Germinal center (tissue), 1 donor: Measurements from ENCODE around the gene KLHL40.

Experiments
- DNase-seq: peaks from one replicate; pipeline ENCODE4 v3.0.0; 2012; ENCODE audit warnings: mixed read lengths, low spot score

The KLHL40 gene

GRCh38 chr3:42723219-42723618 lies 37.9 kb downstream of the KLHL40 start:
- DNase-seq: no peak

GRCh38 chr3:42725454-42725853 lies 40.1 kb downstream of the KLHL40 start:
- DNase-seq: no peak

GRCh38 chr3:42728056-42728455 lies 42.7 kb downstream of the KLHL40 start:
- DNase-seq: no peak

- no peak for DNase-seq
Measured at GRCh38 chr3:42728668-42729364, 43.5 kb downstream of the KLHL40 start.

- no peak for DNase-seq
Measured at GRCh38 chr3:42729404-42730145, 44.2 kb downstream of the KLHL40 start.

- no peak for DNase-seq
Measured at GRCh38 chr3:42730294-42730693, 45.0 kb downstream of the KLHL40 start.

- DNase-seq: no peak
Measured at GRCh38 chr3:42730706-42731420, 45.5 kb downstream of the KLHL40 start.

- no peak for DNase-seq
Measured at GRCh38 chr3:42731476-42732195, 46.3 kb downstream of the KLHL40 start.

- no peak for DNase-seq
Measured at GRCh38 chr3:42732196-42732828, 47.0 kb downstream of the KLHL40 start.

- no peak for DNase-seq
Measured at GRCh38 chr3:42732829-42733459, 47.6 kb downstream of the KLHL40 start.

- DNase-seq: no peak
Measured at GRCh38 chr3:42733501-42734262, 48.3 kb downstream of the KLHL40 start.

GRCh38 chr3:42734263-42734860 lies 49.0 kb downstream of the KLHL40 start:
- DNase-seq: no peak

GRCh38 chr3:42735019-42735418 lies 49.7 kb downstream of the KLHL40 start:
- no peak for DNase-seq

GRCh38 chr3:42735615-42736014 lies 50.3 kb downstream of the KLHL40 start:
- no peak for DNase-seq

- no peak for DNase-seq
Measured at GRCh38 chr3:42736081-42736480, 50.7 kb downstream of the KLHL40 start.

- no peak for DNase-seq
Measured at GRCh38 chr3:42736531-42736930, 51.2 kb downstream of the KLHL40 start.

GRCh38 chr3:42739401-42740158 lies 54.2 kb downstream of the KLHL40 start:
- no peak for DNase-seq

- DNase-seq: no peak
Measured at GRCh38 chr3:42741796-42742195, 56.5 kb downstream of the KLHL40 start.
